DMS79 (cell line): ENCODE results near the gene SLC16A10.
"Not testable (repeated sequence)": the region's sequence is repeated elsewhere in the genome, so short reads cannot be mapped to it uniquely, and the experiment has no call there.

Source experiments
- DNase-seq: peaks from one replicate; lab custom pipeline; 2025; lab: John Stamatoyannopoulos, UW

SLC16A10 gene

GRCh38 chr6:111187874-111188273 is 100.6 kb downstream of the SLC16A10 start:
- DNase-seq, result no peak

- DNase-seq, result not testable (repeated sequence)
These were observed 102.4 kb downstream of the SLC16A10 start for GRCh38 chr6:111189666-111190210.

- DNase-seq, result no peak
These were observed 103.3 kb downstream of the SLC16A10 start for GRCh38 chr6:111190637-111191036.

- DNase-seq, result not testable (repeated sequence)
These were observed 103.8 kb downstream of the SLC16A10 start for GRCh38 chr6:111191136-111191535.

GRCh38 chr6:111192911-111193555 is 105.7 kb downstream of the SLC16A10 start:
- DNase-seq, result no peak

- no peak for DNase-seq
These were observed 108.4 kb downstream of the SLC16A10 start for GRCh38 chr6:111195656-111196055.

- DNase-seq, result no peak
These were observed 111.5 kb downstream of the SLC16A10 start for GRCh38 chr6:111198841-111199240.

- no peak for DNase-seq
These were observed 112.6 kb downstream of the SLC16A10 start for GRCh38 chr6:111199935-111200334.

- DNase-seq, result no peak
These were observed 113.3 kb downstream of the SLC16A10 start for GRCh38 chr6:111200350-111201243.

- no peak for DNase-seq
These were observed 113.9 kb downstream of the SLC16A10 start for GRCh38 chr6:111201244-111201554.

- no peak for DNase-seq
These were observed 114.5 kb downstream of the SLC16A10 start for GRCh38 chr6:111201764-111202163.

GRCh38 chr6:111203539-111203938 is 116.2 kb downstream of the SLC16A10 start:
- DNase-seq, result not testable (repeated sequence)

GRCh38 chr6:111204305-111204704 is 117.0 kb downstream of the SLC16A10 start:
- DNase-seq, result no peak

- no peak for DNase-seq
These were observed 117.6 kb downstream of the SLC16A10 start for GRCh38 chr6:111204881-111205280.

- DNase-seq, result no peak
These were observed 118.2 kb downstream of the SLC16A10 start for GRCh38 chr6:111205502-111205901.

- no peak for DNase-seq
These were observed 120.0 kb downstream of the SLC16A10 start for GRCh38 chr6:111207141-111207858.

- DNase-seq, result no peak
These were observed 121.6 kb downstream of the SLC16A10 start for GRCh38 chr6:111208933-111209332.

- DNase-seq, result no peak
These were observed 123.0 kb downstream of the SLC16A10 start for GRCh38 chr6:111210194-111210728.

- DNase-seq, result no peak
These were observed 124.2 kb downstream of the SLC16A10 start for GRCh38 chr6:111211411-111212030.

- no peak for DNase-seq
These were observed 125.3 kb downstream of the SLC16A10 start for GRCh38 chr6:111212625-111213024.

GRCh38 chr6:111215131-111215530 is 127.8 kb downstream of the SLC16A10 start:
- DNase-seq, result no peak

GRCh38 chr6:111219785-111220184 is 132.5 kb downstream of the SLC16A10 start:
- no peak for DNase-seq
